CD4-positive, alpha-beta T cell treated with Interleukin-17A for 1 hour (primary cell): ENCODE data around the gene PRF1.
"Not testable (repeated sequence)": the region's sequence is repeated elsewhere in the genome, so short reads cannot be mapped to it uniquely, and the experiment has no call there.

ENCODE experiments used
- DNase-seq: peaks from one replicate; pipeline ENCODE4 v3.0.0-alpha.2; 2020

PRF1 gene

DNA sequence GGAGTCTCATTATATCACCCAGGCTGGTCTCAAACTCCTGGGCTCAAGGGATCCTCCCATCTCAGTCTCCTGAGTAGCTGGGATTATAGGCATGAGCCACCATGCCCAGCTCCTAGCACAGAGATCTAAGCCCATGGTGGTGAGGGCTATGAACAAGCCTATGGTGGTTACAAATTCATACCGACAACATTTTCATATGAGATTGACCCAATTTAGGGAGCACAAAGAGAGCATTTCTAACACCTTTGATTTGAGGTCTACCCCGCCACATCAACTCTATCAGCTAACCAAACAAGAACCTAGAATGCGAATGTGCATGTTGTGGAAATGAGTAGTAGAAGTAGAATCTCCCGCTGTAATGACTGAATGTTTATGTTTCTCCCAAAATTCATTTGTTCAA is 14.2 kb upstream of the PRF1 start:
- peak; percentile 53 for DNase-seq

DNA sequence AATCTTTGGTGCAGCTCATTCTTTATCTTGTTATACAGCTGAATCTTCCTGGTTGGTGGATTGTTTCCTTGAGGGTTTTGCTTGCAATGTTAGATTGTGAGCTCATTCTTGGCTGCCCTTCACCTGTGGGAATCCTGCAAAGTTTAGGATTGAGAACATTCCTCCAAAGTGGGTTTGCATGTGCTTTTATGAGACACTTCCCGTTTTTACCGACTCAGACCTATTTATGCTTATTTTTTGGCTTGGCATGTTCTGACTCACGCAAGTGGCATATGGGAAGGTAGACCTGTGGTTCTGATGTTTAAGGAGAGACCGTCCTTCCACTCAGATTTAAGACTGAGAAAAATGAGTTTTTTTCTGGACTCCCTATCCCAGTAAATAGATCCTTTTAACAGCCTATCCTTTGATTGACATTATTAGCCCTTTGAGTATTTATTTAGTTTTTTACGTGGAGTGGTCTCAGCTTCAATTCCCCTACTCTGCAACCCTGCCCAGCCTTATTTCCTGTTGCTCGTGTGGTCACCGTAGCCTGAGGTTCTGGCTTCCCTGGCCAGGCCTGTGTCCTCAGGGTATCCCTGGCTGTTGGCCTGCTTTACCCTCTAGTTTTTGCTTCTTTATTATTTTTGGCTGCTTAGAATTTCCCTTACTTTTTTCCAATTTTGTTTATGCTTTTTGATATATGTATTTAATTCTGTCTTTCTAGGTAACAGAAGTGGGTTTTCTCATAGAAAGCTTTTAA is 13.4 kb upstream of the PRF1 start:
- DNase-seq = no peak

DNA sequence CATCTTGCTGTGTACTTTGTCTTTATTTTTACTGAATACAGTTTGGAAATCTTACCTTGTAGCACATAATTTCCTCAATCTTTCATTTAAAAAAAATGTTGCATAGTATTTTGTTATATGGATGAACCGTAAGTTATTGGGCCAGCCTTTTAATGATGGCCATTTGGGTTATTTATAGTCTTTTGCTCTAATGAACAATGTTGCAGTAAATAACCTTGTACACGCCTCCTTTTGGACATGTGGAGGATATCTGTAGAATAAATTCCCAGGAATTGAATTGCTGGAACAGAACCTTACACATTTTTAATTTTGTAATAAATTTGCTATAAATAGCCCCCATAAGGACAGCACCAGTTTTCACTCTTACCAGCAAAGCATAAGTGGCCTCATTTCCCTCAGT is 12.7 kb upstream of the PRF1 start:
- DNase-seq = no peak

DNA sequence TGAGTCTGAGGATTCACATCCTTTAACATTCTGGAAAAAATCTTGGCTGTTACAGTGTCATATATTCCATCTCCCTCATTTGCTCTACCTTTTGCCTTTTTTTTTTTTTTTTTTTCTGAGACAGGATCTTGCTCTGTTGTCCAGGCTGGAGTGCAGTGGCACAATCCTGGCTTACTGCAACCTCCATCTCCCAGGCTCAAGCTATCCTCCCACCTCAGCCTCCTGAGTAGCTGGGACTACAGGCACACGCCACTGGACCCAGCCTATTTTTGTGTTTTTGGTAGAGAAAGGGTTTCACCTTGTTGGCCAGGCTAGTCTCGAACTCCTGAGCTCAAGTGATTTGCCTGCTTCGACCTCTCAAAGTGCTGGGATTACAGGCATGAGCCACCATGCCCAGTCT is 11.8 kb upstream of the PRF1 start:
- DNase-seq = not testable (repeated sequence)

DNA sequence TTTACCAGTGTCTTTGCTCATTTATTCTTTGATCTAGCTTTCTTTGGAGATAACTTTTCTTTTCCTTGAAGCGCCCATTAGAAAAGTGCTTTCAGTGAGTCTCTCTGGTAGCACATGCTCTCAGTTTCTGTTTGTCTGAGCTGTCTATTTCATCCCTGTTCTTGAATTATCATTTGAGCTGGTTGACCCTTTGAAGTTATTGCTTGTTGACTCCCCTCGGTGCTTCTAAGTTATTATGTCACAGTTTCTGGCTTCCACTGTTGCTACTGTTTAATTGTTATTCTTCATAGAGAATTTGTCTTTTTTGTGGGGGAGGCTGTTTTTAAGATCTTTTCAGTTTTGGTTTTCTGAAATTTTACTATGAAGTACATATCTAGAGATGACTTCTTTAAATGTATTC is 11.4 kb upstream of the PRF1 start:
- no peak for DNase-seq

DNA sequence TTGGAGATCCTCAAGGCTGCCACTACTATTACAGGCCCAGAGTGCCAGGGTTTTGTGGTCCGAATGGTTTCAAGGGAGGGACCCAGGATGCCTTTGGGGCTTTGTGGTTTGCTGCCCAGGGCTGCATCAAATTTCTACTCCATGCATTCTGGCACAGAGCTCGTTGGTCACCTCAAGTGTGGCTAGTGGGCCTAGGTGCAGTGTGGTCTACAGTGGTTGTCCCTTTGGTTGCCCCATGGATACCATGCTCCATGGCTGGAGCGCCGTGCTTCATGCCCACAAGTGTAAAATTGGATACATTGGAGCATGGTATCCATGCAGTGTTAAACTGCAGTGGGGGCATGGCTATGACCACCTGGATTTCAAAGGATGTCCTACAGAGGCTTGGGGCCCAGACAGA is 5.4 kb upstream of the PRF1 start:
- no peak for DNase-seq

DNA sequence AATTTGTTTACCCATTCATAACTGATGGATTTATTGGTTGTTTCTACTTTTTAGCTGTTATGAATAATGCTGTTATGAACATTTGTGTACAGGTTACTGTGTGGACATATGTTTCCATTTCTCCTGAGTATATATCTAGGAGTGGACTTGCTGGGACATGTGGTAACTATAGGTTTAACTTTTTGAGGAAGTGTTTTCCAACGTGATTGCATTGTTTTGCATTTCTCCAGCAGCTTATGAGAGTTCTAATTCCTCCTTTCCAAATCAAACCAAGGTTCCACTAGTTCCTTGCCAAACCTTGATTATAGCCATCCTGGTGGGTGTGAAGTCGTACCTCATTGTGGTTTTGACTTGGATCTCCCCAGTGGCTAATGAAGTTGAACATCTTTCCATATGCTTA is 2.6 kb upstream of the PRF1 start:
- no peak for DNase-seq

DNA sequence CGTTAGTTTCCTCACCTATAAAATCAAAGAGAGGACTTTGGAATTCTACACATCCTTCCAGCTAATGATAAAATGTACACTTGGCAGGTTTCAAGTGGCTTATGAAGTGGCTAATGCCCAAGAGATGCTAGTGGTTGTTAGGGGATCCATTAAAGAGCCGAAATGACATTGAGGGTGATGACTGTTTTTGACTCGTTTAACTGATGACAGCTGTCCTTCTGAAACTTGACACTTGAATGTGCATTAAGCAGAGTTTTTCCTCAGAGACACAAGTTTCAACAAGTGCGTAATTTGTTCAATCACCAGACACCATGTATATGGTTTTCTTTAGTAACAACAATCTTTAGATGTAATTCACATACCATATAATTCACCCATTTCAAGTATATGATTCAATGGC is 1.6 kb upstream of the PRF1 start:
- no peak for DNase-seq

DNA sequence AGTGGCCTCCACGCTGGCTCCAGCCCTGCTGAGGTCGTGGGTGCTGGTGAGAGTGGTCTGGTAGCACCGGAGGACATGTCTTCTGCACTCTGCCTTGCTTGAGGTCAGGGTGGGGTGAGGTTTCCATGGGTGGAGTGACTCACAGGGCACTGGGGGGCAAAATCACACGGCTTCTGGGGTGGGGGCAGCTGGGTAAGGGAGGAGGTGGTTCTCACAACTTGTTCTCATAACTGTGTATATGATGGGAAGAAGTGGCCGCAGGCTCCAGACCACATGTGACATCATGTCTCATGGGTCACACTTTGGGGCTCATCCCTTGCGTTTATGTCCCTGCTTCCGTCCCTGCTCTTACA is 884 bp upstream of the PRF1 start:
- peak; percentile 69 for DNase-seq

DNA sequence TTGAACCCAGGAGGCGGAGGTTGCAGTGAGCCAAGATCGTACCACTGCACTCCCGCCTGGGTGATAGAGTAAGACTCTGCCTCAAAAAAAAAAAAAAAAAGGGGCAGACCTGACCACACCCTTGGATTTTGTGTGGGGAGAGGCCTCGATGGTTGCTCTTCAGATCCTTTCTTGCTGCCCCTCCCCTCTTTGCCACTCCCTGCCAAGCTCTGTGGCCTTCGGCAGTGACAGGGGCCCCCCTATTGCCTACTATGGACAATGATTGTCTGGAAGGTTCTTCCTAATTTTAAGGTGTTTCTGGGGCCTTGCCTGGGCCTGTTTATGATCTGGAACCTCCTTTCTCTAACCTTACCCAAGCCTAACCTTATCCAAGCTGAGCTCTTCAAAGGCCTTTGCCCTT is 795 bp downstream of the PRF1 start:
- DNase-seq = peak; percentile 21

DNA sequence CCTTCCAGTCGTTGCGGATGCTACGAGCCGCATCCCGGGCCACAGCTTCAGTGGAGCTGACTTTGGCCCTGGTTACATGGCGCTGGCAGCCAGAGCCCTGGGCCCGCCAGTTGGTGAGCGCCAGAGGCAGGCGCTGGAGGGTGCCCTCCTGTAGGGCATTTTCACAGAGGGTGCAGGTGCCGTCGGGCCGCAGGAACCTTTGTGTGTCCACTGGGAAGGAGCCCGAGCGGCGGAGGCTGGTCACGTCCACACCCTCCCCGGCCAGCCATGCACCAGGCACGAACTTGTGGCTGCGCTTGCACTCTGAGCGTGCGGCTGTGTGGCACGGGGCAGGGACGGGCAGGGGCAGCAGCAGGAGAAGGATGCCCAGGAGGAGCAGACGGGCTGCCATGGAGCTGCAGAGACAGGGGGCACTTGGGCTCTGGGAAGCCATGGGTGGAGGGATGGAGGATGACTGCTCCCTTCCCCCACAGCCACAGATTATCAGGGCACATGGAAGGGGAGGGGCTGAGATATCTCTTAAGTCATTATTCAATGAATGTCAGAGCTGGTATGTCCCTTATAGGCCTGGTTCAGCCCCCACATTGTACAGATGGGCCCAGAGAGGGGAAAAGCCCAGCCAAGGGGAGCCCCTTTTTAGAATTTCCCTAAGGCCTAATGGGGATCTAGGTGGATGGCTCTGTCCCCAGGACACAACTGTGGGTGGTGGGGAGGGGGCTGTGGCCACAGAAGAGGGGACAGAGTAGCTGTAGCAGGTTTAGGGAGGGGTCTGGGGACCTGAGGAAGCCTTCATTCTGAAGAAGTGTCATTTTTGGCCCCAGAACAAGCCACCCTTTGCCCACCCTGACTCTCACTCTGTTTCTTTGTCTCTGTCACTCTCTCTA is 1.8 kb downstream of the PRF1 start:
- DNase-seq = no peak

DNA sequence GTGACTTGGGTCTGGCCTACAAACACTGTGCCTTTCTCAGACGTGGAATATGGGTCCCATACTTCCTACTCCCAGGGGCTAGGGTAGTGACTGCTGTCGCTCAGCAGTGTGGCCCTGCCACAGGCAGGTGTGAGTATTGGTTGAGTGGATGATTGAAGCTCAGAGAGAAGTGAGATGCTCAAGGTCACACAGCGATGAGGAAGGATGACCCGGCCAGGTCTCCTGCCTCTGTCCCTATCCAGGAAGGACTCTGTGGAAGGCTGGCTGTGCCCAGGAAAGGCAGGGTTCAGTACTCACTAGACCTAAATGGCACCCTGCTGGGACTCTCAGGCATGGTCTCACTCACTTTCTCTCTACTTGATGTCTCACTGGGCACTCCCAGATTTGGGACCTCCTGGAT is 2.8 kb downstream of the PRF1 start:
- DNase-seq = no peak

DNA sequence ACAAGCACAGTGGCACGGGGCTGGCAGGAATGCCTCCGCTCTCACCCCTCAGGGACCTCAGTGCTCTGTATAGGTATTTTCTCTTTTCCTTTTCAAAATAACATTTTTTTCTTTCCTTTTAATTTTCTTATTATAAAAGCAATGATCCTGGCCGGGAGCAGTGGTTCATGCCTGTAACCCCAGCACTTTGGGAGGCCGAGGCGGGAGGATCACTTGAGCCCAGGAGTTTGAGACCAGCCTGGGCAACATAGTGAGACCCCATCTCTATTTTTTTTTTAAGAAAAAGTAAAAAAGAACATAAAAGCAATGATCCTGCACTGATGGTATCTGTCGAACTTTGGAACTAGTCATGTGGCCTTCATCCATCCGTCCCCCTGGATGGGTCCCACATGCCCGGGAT is 3.2 kb downstream of the PRF1 start:
- no peak for DNase-seq

DNA sequence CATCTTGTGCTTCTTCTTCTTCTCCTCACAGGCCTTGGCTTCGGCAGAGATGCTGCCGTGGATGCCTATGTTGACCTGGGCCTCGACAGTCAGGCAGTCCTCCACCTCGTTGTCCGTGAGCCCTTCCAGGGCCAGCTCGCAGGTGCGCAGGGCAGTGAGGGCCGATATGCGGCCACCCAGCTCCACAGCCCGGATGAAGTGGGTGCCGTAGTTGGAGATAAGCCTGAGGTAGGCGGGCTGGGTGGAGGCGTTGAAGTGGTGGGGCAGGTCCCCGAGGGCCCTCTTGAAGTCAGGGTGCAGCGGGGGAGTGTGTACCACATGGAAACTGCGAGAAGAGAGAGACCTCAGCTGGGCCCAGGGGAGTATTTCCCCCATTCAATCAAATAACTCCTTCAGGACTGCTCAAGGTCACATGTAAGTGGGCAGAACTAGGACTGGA is 3.7 kb downstream of the PRF1 start:
- DNase-seq = no peak

DNA sequence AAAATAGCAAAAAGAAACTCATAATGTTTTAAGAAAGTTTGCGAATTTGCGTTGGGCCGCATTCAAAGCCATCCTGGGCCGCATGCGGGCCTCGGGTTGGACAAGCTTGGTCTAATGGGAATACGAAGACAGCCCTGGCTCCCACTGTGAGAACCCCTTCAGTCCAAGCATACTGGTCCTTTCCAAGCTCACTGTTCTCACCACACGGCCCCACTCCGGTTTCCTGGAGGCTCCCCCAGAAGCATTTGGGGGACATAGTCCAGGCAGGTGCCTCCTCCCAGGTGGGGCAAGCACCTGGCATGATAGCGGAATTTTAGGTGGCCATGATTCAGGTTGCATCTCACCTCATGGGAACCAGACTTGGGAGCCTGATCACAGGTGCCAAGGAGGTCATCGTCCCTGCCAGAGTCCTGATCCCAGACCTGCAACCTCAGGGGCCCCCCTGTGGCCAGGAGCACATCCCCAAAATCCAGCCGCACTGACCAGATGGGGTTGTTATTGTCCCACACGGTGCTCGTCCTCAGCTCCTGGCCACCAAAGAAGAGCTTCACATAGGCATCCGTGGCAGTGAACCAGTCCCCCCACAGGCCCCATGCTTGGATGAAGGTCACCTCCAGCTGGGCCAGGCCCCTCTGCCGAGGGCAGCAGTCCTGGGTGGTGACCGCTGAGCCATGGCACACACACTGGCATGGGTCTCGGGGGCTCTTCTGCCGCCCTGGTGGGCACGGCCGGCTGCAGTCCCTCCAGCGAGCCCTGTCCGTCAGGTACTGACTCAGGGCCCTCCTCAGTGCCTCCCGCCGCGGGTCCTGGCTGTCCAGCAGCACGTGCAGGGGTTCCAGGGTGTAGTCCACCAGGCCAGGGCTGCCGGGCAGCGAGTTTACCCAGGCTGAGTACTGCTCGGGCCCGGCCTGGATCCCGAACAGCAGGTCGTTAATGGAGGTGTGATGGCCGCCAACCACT is 4.4 kb downstream of the PRF1 start:
- no peak for DNase-seq

DNA sequence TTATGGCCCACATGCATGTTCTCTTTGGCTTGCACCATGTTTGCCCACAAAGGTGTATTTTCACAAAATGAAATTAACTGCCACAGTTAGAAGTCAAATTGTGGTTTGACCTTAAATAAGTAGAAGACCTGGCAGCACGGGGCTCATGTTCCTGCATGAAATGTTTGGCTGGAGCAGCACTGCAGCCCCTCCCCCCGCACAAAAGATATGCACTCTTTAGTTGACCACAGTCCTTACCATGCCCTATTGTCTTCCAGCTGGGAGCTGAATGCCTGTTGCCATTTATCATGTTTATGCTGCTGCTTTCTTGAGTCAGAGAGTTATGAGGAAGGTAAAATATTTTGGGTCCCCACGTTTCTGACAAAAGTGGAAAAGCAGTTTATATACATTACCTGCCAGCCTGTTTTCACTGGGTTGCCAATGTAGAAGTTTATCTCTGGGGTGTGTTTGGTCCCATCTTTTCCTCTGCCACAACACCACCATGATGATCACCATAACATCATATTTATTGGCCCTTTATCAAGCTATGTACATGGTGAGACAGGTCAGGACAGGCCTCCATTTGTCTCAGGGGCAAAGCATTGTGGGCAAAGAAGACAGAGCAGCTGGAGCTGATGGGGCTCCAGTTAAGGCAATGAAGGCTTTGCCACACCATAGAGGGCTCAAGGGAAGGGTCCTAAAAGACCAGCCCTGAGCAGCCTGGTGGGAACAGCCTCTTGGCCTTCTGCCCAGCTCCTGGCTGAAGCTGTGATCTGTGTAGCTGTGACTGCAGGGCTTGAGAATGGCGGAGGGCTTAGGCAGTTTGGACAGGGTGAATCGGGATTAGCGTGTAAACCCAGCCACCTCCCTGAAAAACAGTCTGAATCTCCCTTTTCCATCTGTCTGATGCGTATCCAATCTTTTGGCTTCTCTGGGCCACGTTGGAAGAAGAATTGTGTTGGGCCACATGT is 5.4 kb downstream of the PRF1 start:
- DNase-seq = no peak

DNA sequence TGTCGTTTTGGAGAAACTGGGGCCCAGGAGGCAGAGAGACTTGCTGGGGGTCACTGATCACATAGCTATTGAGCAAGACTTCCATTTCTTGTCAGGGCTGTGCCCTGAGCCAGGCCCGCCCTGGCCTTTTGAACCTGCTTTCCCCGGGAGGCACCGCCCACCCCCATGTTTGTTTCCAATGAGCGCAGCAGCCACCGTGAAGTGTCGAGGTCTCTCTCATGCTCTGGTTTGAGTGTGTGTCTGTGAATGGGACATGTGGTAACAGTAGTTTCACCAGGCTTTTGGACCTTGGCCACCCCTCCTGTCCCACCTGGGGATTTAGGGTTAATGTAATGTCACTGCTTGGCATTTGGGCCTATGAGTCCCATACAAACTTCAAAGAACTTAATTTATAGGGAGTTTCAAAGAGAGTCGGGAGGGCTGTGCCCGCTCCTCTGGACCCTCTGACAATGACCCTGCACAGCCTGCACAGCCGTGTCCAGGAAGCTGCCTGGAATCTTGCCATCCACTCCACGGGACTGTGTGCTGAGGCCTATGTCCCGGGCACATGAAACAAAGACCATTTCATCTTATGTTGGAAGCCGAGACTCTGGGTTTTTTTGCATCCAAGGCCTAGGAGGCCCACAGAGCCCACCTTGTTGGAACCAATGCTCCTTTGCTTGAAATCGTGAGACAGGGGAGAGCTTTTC is 6.3 kb downstream of the PRF1 start:
- DNase-seq = no peak

DNA sequence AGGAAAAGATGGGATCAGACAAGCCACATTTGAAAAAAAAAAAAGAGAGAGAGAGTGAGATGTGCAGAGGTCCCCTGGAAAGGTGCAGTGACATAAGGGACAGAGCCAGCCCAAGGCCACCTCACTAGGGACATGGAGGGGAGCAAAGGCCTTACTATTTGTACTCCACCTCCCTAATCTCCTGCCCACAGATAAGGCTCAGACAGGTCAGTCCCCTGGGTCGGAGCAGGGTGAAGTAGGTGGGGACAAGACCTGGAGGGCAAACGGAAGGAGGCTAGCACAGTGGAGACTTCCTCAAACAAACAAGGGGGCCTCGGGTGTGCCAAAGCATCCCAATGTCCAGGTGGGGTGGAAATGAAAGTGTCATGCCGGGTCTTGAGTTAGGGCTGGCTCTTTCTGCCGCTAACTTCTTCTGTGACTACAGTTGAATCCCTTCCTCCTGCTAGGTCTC is 7.0 kb downstream of the PRF1 start:
- DNase-seq = no peak

DNA sequence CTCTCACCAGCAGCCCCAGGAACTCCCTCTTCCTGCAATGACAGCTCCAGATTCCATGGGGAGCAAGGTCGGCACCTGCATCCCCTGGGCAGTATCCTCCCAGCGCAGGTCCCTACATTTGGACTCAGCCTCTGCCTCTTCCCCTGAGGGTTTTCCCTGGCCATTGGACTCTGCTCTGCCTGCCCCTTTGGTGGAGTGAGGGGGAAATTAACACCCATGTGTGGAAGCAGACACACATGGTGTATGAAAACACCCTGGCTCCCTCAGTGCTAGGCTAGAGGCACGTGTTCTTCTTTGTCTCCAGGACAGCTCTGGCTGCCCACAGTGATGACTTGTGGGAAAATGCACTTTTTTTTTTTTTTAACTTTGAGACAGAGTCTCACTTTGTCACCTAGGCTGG is 8.4 kb downstream of the PRF1 start:
- DNase-seq = no peak

DNA sequence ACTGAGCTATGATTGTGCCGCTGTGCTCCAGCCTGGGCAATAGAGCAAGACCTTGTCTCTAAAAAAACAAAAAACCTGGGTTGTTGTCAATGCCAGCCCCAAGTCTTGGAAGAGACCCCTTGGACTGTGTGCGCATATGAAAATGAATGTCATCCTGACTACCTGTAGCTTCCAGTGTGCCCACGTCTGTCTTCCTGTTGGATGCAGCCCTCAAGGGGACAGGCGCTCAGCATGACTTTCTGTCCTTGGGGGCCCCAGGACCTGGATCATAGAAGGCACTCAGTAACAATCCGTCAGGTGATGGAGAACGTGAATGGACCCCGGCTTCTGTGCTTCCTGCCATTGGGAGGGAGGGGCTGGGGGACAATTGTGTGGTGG is 9.0 kb downstream of the PRF1 start:
- no peak for DNase-seq

DNA sequence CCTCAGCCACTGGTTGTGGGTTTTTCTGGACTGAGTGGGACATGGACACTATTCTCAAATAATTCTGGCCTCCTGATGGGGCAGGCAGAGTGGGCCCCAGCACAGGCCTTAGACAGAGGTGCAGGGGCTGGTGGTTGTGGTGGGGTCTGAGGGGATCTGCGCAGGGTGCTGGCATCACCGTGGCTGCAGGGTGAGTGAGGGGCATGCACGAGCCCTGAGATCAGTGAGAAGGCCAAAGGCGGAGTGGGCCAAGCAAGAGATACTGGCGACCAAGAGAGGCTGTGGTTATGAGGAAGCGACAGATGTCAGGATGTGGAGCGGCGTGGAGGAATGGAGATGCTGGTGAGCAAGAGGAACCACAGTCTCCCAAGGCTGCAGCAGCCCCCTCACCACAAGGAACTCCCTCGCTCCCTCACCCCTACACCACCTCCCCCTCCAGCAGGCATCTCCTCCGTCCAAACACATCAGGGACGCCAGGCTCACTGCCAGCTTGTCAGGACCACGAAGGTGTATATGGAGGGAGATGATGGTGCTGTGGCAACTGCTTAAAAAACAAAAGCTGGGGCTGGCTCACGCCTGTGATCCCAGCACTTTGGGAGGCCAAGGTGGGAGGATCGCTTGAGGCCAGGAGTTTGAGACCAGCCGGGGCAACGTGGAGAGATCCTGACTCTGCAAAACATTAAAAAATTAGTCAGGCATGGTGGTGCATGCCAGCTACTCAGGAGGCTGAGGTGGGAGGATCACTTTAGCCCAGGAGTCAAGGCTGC is 9.6 kb downstream of the PRF1 start:
- no peak for DNase-seq
